ENCODE results near the gene TOPAZ1.

- TF ChIP-seq CHD7 (IDR thresholded peaks at IDR 0.05; ENCODE audit: insufficient replicate concordance, low read length) = no peak
- no peak for TF ChIP-seq EP300 (IDR thresholded peaks at IDR 0.05; ENCODE audit: borderline replicate concordance in 1 of 2, low read depth in 2 of 2, low read length in 2 of 2)
- no peak for TF ChIP-seq CREB1 (IDR thresholded peaks at IDR 0.05)
- no peak for TF ChIP-seq CEBPB (IDR thresholded peaks at IDR 0.05; ENCODE audit: low read depth, low read length)
- peak in 2 of 3 experiments; percentile 2 to 23; a peak in 1 of 4 replicates for TF ChIP-seq CTCF (IDR thresholded peaks at IDR 0.05; ENCODE audit: control extremely low read depth in 1 of 3, insufficient read depth in 1 of 3, low read depth in 1 of 3, low read length in 3 of 3)
- TF ChIP-seq SP1 (IDR thresholded peaks at IDR 0.05; ENCODE audit: low read depth, low read length) = no peak
Observed at GRCh38 chr3:44337248-44337785, 95.6 kb downstream of the TOPAZ1 start.

Measured in H1 (cell line).